LNCAP (cell line): ENCODE results near the gene TYRO3.

Experiments used
- CTCF ChIP-seq: fragments of 450-650 bp; IDR thresholded peaks from 2 replicates; pipeline ENCODE4 v1.5.1; 2017; ENCODE audit warnings: mild to moderate bottlenecking

Gene TYRO3

DNA sequence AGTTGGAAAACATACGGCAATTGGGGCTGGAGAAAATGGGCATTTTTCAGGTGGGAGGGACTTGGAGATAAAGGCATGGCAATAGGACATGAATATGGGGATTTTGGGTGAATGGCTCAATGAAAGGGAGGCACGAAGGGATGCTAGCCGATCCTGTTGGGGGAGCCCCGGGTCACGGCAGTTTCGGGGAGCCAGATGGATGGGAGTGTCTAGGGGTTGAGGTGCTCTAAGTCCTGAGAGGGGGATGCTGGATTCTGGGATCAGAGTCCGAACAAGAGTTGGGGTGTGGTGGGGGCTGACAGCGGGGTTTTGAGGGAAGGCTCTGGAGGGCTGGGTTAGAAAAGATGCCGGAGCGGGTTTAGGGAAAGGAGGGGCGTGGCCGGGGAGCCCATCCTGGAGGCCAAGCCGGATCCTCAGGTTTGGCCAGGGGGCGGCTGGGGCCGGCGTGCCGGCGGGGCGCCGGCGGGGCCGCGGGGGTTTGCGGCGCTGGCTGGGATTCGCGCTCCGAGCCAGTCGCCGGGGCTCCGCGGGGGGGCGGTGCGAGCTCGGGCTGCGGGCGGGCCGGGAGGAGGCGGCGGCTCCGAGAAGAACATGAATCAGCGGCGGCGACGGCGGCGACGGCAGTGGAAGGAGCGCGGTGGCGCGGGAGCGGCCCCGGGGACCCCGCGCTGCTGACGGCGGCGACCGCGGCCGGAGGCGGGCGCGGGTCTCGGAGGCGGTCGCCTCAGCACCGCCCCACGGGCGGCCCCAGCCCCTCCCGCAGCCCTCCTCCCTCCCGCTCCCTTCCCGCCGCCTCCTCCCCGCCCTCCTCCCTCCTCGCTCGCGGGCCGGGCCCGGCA, at the start of gene TYRO3:
TSS of gene TYRO3 (plus strand) at position 813 of the 839 bp plus-strand sequence. CDS start 46 bp downstream, outside the sequence.
- no peak for TF ChIP-seq CTCF

GRCh38 chr15:41510728-41511127, 48.3 kb upstream of the TYRO3 start:
- no peak for TF ChIP-seq CTCF

DNA sequence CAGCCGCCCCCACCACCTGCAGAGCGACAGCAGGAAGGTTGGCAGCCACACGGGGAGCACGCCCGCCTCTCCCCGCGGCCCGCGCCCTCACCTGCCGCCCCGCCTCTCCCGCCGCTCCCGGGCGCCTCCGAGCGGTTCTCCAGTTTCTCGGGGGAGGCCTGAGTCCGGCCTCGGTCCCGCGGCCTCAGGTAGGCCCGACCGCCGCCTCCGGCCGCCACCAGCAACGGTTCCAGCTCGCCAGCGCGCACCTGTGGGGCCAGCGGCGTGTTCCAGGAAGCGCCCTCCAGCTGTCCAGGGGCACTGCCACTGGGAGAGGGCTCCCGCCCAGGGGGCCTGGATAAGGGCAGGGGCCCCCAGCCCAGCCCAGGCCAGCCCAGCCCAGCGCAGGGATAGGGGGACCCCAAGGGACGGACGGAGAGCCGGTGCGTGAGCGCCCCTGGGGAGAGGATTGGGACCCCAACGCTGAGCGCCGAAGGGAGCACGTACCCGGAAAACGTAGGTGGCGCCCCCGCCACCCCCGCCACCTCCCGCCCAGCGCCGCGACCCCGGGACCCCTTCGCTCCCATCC, 47.6 kb upstream of the TYRO3 start:
- no peak for TF ChIP-seq CTCF

DNA sequence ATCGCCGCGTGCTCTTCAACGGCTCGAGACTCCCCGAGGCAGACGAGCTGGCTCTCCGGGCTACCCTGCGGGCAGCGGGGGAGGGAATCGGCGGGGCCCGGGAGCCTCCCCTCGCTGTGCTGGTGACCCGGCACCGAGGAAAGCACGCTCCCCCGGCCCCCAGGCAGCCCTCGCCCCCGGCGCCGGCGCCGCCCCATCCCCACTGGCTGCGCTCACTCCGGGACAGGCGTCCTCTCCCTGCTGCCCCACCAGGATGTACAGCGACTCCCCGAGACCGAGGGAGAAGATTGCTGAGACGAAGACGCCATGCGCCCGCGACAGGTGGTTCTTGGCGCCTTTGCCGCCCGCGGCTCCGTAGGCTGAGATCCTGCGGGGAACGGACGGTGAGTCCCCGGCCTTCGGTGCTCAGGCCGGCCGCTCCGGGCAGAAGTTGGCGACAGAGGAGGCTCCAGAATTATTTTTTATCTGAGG, 47.1 kb upstream of the TYRO3 start:
- no peak for TF ChIP-seq CTCF

GRCh38 chr15:41512512-41512939, 46.5 kb upstream of the TYRO3 start:
- no peak for TF ChIP-seq CTCF

DNA sequence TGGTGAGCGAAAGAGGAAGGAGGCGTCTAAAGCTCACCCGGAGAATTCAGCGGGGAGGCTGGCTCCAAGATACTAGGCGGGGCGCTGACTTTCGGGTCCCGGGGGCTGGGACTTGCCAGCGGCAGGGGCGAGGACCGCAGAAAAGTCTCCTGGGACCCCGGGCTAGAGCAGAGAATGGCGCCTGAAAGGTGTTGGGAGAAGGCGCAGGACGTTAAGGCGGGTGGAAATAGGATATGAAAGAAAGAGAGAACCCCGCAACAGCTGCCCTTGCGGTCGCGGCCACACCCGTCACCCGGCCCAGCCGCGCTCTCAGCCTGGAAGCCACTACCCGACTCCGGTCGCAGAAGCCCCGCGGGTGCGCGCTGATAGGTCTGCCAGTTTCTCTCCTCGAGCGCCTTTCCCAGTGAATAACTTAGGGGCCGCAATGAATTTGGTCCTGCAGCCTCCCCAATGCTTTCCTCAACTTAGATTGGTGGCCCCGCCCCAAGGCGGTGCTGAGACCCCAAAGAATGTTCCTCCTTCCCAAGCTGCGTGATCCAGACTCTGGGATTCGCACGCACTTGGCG, 46.0 kb upstream of the TYRO3 start:
- TF ChIP-seq CTCF: no peak

GRCh38 chr15:41513506-41514227, 45.3 kb upstream of the TYRO3 start, which contains the start of gene LTK:
Gene LTK (minus strand): TSS chr15:41513827. CDS start chr15:41513709, 118 bp downstream.
- TF ChIP-seq CTCF: no peak
